Dendritic cell treated with granulocyte-macrophage colony-stimulating factor and Interleukin-4, amounts not matched to agents 40 ng/mL and 50 ng/mL, for 4 days (primary cell): ENCODE data around the gene ADGRG6.
"Not testable (repeated sequence)": the region's sequence is repeated elsewhere in the genome, so short reads cannot be mapped to it uniquely, and the experiment has no call there.

Source experiments
- H3K27ac Mint-ChIP-seq: one replicate; pipeline ENCODE4 v1.8.0; 2022; ENCODE audit warnings: mild to moderate bottlenecking, mixed read lengths
- H3K27me3 Mint-ChIP-seq: one replicate; pipeline ENCODE4 v1.8.0; 2022; ENCODE audit warnings: mild to moderate bottlenecking, mixed read lengths
- H3K36me3 Mint-ChIP-seq: one replicate; pipeline ENCODE4 v1.8.0; 2022; ENCODE audit warnings: low read depth, mixed read lengths
- H3K4me1 Mint-ChIP-seq: one replicate; pipeline ENCODE4 v1.8.0; 2022; ENCODE audit warnings: low read depth, mixed read lengths
- H3K4me3 Mint-ChIP-seq: one replicate; pipeline ENCODE4 v1.8.0; 2022; ENCODE audit warnings: mild to moderate bottlenecking, moderate library complexity, mixed read lengths
- H3K9me3 Mint-ChIP-seq: one replicate; pipeline ENCODE4 v1.8.0; 2022; ENCODE audit warnings: mixed read lengths
- intact Hi-C: fragments of 100-400 bp; cut with micrococcal nuclease; formaldehyde crosslinking; loops from one replicate; pipeline ENCODE4 v1.15.0; 2022

ADGRG6 gene

DNA sequence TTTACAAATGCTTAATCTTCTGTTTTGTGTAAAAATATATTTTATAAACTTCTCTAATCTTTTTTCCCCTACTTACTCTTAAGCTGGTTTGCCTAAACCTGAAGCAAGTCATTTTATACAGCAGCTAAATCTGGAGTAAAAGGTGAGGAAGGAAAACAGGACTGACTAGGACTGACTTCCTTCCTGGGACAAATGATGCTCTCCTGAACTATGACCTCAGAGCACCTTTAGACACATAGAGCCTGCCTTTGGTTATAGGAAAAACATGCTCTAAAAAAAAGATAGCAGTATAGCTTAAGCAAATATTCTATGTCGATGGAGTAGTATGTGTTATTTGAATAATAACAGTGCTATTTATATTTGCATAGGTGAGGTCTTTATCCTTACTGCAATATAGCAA is 21.5 kb upstream of the ADGRG6 start:
- Mint-ChIP-seq H3K9me3 (peaks cover 11% of the 10 kb centered on the region), H3K36me3 (no peaks in the 10 kb centered on the region), H3K4me3 (no peak overlapping the region), H3K27ac (no peak overlapping the region), H3K27me3 (no peaks in the 10 kb centered on the region), H3K4me1 (no peaks in the 10 kb centered on the region)
- intact Hi-C loops: no loop called here

DNA sequence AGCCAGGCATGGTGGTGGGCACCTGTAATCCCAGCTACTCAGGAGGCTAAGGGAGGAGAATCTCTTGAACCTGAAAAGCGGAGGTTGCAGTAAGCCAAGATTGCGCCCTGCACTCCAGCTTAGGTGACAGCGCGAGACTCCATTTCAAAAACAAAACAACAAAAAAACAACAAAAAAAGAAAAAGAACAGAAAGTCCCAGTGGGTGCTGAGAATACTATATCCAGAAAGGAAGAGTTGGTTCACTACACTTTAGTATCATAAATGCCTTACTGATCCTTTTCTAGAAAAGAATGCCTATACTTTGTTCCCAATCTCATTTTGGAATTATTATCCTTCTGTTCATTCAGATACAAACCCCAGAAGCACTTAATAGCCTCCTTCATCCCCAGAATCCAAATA is 20.9 kb upstream of the ADGRG6 start:
- peaks cover 11% of the 10 kb centered on the region for H3K9me3 Mint-ChIP-seq
- no peaks in the 10 kb centered on the region for H3K36me3 Mint-ChIP-seq
- H3K27ac Mint-ChIP-seq: no peak overlapping the region
- no peak overlapping the region for H3K4me3 Mint-ChIP-seq
- intact Hi-C loops: no loop called here
- no peaks in the 10 kb centered on the region for H3K27me3 Mint-ChIP-seq
- no peaks in the 10 kb centered on the region for H3K4me1 Mint-ChIP-seq

DNA sequence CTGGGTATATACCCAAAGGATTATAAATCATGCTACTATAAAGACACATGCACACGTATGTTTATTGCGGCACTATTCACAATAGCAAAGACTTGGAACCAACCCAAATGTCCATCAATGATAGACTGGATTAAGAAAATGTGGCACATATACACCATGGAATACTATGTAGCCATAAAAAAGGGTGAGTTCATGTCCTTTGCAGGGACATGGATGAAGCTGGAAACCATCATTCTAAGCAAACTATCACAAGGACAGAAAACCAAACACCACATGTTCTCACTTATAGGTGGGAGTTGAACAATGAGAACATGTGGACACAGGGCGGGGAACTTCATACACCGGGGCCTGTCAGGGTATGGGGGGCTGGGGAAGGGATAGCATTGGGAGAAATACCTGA is 18.7 kb upstream of the ADGRG6 start:
- H3K27me3 Mint-ChIP-seq, H3K36me3 Mint-ChIP-seq, H3K27ac Mint-ChIP-seq, H3K4me1 Mint-ChIP-seq, H3K4me3 Mint-ChIP-seq, intact Hi-C loops: not testable (repeated sequence)
- H3K9me3 Mint-ChIP-seq: peaks cover 11% of the 10 kb centered on the region

DNA sequence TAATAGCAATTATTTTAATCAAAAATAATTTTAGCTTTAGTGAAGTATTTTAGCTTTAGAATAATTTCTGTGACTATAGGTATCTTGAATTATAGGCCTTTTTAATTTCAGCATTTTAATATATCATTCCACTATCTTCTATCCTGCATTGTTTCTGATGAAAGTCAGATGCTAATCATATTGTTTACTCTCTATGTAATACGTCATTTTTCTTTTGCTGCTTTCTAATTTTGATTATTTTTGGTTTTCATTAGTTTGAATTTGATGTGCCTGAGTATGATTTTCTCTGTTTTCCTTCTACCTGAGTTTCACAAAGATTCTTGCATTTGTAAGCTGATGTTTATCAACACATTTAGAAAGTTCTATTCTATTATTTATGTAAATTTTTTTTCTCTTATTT is 17.4 kb upstream of the ADGRG6 start:
- intact Hi-C loops: no loop called here
- Mint-ChIP-seq H3K4me1 (no peaks in the 10 kb centered on the region), H3K9me3 (peaks cover 11% of the 10 kb centered on the region), H3K27ac (no peak overlapping the region), H3K36me3 (no peaks in the 10 kb centered on the region), H3K4me3 (no peak overlapping the region), H3K27me3 (no peaks in the 10 kb centered on the region)

DNA sequence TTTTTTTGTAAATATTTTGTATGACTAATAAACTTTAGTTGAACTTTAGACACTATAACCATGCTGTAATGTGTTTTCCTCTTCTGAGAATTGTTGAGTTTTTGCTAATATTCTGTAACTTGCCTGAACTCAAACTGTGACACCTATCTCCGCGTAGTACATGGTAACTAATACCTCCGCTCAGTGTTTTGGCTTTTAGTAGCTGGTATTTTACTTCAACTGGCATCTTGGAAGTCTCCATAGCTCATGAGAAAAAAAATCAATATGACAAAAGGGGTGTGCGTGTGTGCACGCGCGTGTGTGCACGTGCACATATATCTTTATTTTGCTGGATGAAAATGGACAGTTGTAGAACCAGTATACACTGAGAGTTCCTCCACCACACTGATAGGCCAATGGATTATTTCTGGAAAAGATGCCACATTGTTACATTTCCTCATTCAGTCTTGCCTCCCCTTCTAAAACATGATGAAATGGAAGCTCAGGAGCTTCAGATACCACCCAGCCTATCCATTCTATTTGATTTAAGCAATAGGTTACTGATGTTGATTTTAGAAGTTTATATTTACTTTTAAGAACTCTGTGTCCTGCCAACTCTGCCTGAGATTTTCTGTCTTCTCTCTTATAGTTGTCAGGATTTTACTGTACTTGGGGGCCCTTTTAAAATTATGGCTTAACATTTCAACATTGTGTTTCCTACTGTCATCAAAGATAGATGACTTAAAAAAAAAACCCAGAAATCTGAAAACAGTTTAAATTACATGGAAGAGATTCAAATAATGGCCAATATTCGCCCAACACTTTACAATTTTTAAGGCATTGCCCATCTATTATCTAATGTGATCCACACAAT is 16.3 kb upstream of the ADGRG6 start:
- Mint-ChIP-seq H3K4me1 (no peaks in the 10 kb centered on the region), H3K9me3 (peaks cover 11% of the 10 kb centered on the region), H3K27ac (no peak overlapping the region), H3K4me3 (no peak overlapping the region), H3K27me3 (no peaks in the 10 kb centered on the region), H3K36me3 (no peaks in the 10 kb centered on the region)
- intact Hi-C loops: no loop called here

DNA sequence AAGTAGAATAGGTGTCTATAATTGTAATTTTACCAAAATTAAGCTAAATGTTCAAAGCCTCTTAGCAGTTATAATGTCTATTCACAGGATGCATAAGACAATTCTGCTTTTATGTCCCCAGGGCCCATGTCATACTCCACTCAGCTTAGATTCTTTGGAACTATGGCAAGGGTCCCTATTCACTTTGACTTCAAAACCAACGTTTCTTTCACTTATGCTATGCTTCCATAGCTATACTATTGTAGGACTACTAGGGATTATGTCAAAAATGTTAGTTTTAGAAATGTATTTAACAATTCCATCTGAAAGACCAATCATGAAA is 15.8 kb upstream of the ADGRG6 start:
- Mint-ChIP-seq H3K27ac (no peak overlapping the region), H3K4me1 (no peaks in the 10 kb centered on the region)

DNA sequence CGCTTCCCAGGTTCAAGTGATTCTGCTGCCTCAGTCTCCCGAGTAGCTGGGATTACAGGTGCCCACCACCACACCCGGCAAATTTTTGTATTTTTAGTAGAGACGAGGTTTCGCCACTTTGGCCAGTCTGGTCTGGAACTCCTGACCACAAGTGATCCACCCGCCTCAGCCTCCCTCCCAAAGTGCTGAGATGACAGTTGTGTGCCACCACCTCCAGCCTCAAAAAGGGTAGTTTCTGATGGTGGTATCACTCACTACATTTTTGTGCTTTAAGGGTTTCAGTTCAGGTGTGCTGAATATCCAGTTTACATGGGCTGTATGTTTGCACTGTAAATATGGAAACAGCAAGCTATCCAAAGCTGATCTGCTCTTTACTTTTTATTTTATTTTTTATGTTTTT is 12.1 kb upstream of the ADGRG6 start:
- no peak overlapping the region for H3K27ac Mint-ChIP-seq

More for the DNA sequence above, 15.8 kb upstream of the ADGRG6 start:
- Mint-ChIP-seq H3K27me3 (no peaks in the 10 kb centered on the region), H3K4me3 (no peak overlapping the region), H3K9me3 (peaks cover 6% of the 10 kb centered on the region), H3K36me3 (no peaks in the 10 kb centered on the region)
- intact Hi-C loops: no loop called here

DNA sequence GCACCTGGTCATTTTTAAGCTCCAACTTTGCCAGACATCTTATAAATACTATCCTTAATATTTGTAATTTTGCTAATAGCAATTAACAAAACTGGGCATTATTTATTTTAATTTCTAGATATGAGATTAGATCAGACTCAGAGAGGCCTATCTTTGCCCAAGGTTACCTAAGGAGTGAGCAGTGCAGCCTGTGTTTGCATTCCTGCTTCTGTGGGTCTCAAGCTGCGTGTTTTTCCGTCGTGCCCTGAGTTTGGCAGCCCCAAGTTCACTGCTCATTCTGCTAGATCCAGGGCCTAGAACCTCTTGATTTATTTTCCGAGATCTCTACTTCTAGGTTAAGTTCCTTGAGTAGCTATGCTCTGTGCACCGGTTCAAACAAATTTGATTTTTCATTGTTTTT is 11.0 kb upstream of the ADGRG6 start:
- Mint-ChIP-seq H3K4me1 (peaks cover 14% of the 10 kb centered on the region), H3K27me3 (no peaks in the 10 kb centered on the region), H3K9me3 (no peaks in the 10 kb centered on the region), H3K36me3 (no peaks in the 10 kb centered on the region), H3K4me3 (no peak overlapping the region), H3K27ac (no peak overlapping the region)
- intact Hi-C loops: loop anchor here (5.0 kb wide), 1 partner anchor 144 kb away; the partner anchor contains the start of genes NMBR and VTA1

More for the DNA sequence above, 12.1 kb upstream of the ADGRG6 start:
- no peaks in the 10 kb centered on the region for H3K36me3 Mint-ChIP-seq
- H3K4me1 Mint-ChIP-seq: peaks cover 7% of the 10 kb centered on the region
- H3K4me3 Mint-ChIP-seq: no peak overlapping the region
- H3K27me3 Mint-ChIP-seq: no peaks in the 10 kb centered on the region
- no peaks in the 10 kb centered on the region for H3K9me3 Mint-ChIP-seq
- intact Hi-C loops: loop anchor here (5.0 kb wide), 1 partner anchor 142 kb away; the partner anchor contains the start of genes NMBR and VTA1

DNA sequence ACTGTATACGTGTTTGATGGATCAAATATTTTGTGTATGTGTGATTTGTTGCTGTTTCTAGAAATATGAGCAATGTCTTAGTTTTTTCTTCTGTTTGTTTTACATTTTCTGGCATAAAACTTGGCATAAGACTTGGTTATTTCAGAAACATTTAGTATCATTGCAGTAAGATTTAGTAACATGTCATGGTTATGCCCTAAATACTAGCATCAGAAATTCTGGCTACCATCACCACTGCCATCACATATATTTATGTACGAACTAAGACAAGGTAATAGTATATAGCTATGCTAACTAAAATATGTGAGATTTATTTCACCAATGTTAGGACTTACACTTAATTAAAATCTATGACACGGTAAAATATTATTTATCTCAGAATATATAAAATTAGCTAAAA is 10.3 kb upstream of the ADGRG6 start:
- Mint-ChIP-seq H3K9me3 (no peaks in the 10 kb centered on the region), H3K4me1 (peaks cover 14% of the 10 kb centered on the region), H3K27me3 (no peaks in the 10 kb centered on the region), H3K36me3 (no peaks in the 10 kb centered on the region), H3K27ac (no peak overlapping the region), H3K4me3 (no peak overlapping the region)
- intact Hi-C loops: loop anchor here (5.0 kb wide), 1 partner anchor 144 kb away; the partner anchor contains the start of genes NMBR and VTA1

DNA sequence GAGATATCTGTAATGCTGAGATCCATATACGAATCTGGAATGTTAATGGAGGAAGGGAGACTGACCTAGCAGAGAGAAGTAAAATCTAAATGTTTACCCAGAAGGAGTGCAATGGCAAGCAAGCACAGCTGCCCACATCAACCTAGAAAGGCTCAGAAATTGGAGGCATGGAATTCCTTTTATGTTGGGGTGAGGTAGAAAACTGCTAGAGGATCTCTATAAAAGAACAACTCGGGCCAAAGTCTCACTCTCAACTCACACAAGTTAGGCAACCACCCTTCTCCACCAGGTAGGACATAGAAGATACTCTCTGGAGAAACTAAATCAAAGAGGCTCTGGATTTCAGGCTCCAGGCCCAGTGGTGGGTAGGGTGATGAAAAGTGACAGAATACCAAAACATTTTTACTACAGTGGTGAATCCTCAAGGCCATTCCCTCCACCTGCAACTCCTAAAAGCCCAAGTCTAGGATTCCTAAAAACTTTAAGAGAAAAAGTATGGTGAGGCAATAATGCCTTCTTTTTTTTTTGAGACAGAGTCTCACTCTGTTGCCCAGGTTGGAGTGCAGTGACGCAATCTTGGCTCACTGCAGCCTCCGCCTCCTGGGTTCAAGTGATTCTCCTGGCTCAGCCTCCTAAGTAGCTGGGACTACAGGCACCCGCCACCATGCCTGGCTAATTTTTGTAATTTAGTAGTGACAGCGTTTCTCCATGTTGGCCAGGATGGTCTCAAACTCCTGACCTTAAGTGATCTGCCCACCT is 9.5 kb upstream of the ADGRG6 start:
- H3K27ac Mint-ChIP-seq: no peak overlapping the region
- intact Hi-C loops: loop anchor here (5.0 kb wide), 1 partner anchor 145 kb away; the partner anchor contains the start of genes NMBR and VTA1

DNA sequence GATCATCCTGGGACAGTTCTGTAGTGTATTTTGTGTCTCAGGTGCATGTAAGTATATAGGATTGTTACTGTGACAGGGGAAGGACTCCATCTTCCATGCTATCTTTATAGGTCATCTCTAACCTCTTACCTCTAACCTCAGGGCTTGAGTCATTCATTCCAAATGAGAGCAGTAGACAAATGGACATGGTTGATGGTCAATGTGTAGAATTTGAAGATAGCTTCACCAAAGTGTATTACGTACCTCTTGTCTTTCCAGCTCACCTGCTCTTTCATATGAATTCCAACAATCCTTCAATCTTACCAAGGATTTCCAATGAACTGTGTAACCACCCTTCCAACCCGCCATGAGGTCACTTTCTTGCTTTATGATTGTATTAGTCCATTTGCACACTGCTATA is 8.7 kb upstream of the ADGRG6 start:
- Mint-ChIP-seq H3K27me3 (no peaks in the 10 kb centered on the region), H3K27ac (no peak overlapping the region), H3K9me3 (no peaks in the 10 kb centered on the region), H3K4me1 (peaks cover 24% of the 10 kb centered on the region), H3K36me3 (no peaks in the 10 kb centered on the region), H3K4me3 (no peak overlapping the region)
- intact Hi-C loops: loop anchor here (5.0 kb wide), 1 partner anchor 146 kb away; the partner anchor contains the start of genes NMBR and VTA1

More for the DNA sequence above, 9.5 kb upstream of the ADGRG6 start:
- Mint-ChIP-seq H3K27me3 (no peaks in the 10 kb centered on the region), H3K4me1 (peaks cover 20% of the 10 kb centered on the region), H3K4me3 (no peak overlapping the region), H3K36me3 (no peaks in the 10 kb centered on the region), H3K9me3 (no peaks in the 10 kb centered on the region)

DNA sequence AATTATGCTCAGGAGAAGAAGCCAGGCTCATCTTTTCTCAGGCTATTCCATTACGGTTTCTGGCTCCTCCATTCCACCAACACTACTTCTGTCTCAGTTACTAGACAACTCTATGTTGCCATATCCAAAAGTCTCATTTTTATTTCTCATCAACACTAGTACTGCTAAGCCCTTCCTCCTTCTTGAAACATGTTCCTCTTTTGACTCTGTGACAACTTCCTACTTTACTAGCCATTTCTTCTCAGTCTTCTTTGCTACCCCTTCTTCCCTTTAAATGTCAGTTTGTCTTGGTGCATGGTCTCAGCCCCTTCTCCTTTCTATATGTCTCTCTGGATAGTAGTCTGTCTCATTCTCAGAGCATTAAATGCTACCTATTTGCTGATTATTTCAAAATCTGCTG is 7.1 kb upstream of the ADGRG6 start:
- Mint-ChIP-seq H3K27ac (peak overlapping the region; percentile 74), H3K36me3 (no peaks in the 10 kb centered on the region), H3K4me1 (peaks cover 27% of the 10 kb centered on the region), H3K4me3 (no peak overlapping the region), H3K27me3 (no peaks in the 10 kb centered on the region), H3K9me3 (no peaks in the 10 kb centered on the region)
- intact Hi-C loops: loop anchor here (5.0 kb wide), 2 partner anchors 93 to 147 kb away; partner anchors contain the start of genes NMBR and VTA1

DNA sequence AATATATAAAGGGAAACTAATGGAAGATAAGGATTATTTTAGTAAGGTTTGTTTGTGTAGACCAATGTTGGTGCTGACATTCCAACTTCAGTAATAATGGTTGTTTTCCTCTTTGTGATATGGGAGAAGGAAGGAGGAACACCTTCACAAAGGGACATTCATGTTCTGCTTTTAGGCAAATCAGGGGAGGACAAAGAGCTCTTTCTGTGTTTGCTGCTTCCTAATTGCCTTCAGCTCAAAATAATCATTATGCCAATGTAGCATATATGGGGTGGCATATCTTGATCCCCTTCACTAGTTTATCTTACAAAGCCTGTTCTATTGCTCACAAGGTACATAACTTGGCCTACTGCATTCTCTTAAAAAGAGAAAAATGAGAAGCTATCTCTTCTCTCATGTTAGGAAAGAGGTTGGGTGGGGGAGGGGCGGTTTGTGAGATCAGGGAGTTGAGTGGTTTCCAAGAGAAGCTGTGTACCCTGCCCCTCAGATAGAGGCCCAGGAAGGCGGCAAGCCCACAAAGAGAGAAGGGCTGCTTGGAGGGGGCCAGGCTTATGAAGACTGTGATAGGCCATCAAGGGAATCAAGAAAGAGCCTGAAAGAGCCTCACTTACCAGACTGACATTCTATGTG is 4.7 kb upstream of the ADGRG6 start:
- H3K4me3 Mint-ChIP-seq: no peak overlapping the region
- no peaks in the 10 kb centered on the region for H3K9me3 Mint-ChIP-seq
- H3K27ac Mint-ChIP-seq: no peak overlapping the region
- peaks cover 40% of the 10 kb centered on the region for H3K4me1 Mint-ChIP-seq
- peaks cover 16% of the 10 kb centered on the region for H3K27me3 Mint-ChIP-seq
- H3K36me3 Mint-ChIP-seq: no peaks in the 10 kb centered on the region
- intact Hi-C loops: loop anchor here (5.0 kb wide), 1 partner anchor 90 kb away; no protein-coding TSS in a partner anchor

DNA sequence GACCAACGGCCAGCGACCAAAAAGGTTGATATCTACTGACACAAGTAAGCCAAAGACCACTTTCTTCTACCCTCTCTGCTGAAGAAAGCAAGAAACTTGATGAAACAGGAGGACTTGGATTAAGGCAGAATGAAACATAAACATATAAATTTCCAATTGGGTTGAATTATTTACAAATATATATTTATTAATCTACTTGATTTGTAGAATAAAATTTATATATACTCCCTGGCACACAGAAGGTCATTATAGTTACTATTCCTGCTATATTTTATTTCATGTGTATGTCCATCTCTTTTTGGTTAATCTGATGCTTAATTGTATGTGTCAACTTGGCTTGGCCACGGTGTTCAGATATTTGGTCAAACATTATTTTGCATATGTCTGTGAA is 4.2 kb upstream of the ADGRG6 start:
- no peak overlapping the region for H3K27ac Mint-ChIP-seq
- intact Hi-C loops: loop anchor here (5.0 kb wide), 1 partner anchor 90 kb away; no protein-coding TSS in a partner anchor
- peaks cover 45% of the 10 kb centered on the region for H3K4me1 Mint-ChIP-seq
- no peaks in the 10 kb centered on the region for H3K9me3 Mint-ChIP-seq
- peaks cover 21% of the 10 kb centered on the region for H3K27me3 Mint-ChIP-seq
- no peaks in the 10 kb centered on the region for H3K36me3 Mint-ChIP-seq
- H3K4me3 Mint-ChIP-seq: no peak overlapping the region
